ENCODE results near the gene KCNAB1. TPM values are rescaled to one million over a fixed set of nuclear protein-coding genes. Genes with fewer than 3 reads are reported as not detected.

Gene KCNAB1
- total RNA-seq, 1 experiment from 2014 or later, result not detected

DNA sequence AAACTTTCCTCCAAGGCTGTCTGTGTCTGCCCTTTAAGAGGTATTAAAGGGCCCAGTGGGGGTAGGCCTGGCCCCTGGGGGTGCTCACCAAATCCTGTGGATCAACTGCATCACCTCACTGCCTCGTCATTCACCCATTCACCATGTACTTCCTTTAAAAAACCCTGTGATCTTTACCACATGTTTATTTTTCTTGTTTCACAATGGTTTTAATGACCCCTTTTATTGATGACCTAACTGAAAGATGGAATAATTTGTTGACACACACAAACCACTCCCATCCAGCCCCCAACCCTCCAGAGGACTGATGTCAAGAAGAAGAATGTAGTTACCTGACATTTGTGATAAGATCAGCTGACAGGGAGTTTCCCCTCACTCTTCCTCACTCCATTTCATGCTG, 40.8 kb downstream of the KCNAB1 start:
- H3K9me2 ChIP-seq (ENCODE audit: insufficient read depth), result no peaks in the 10 kb centered on the region; the same call in 1 of the 2 replicates
- POLR2A ChIA-PET, result no interaction called here
- H2AFZ ChIP-seq (ENCODE audit: low read depth, low read length, poor library complexity, severe bottlenecking), result no peak overlapping the region
- H3K4me3 ChIP-seq (replicated peaks in 1 of 2; ENCODE audit: low read depth in 1 of 2, low read length in 2 of 2), result no peak overlapping the region
- H3K36me3 ChIP-seq (ENCODE audit: control insufficient read depth in 1 of 2, insufficient read depth in 2 of 2, low read length in 2 of 2), result no peaks in the 10 kb centered on the region
- no peaks in the 10 kb centered on the region for H3K9me3 ChIP-seq (ENCODE audit: control insufficient read depth in 1 of 2, insufficient read depth in 1 of 2, low read depth in 1 of 2, low read length in 2 of 2)
- H3K4me1 ChIP-seq (ENCODE audit: control insufficient read depth in 1 of 2, insufficient read depth in 2 of 2, low read length in 2 of 2), result no peaks in the 10 kb centered on the region
- BruUV-seq (replicated peaks), result no TSS peak
- no peak for TF ChIP-seq EZH2phosphoT487 (IDR thresholded peaks at IDR 0.05; ENCODE audit: borderline replicate concordance)
- no peak for TF ChIP-seq TCF7L2 (IDR thresholded peaks at IDR 0.05; ENCODE audit: borderline replicate concordance, extremely low read depth, insufficient read depth, insufficient read length)
- TF ChIP-seq CEBPB (IDR thresholded peaks at IDR 0.05; ENCODE audit: low read depth), result no peak
- TF ChIP-seq ZNF274 (IDR thresholded peaks at IDR 0.05; ENCODE audit: low read depth, low read length), result no peak
- TF ChIP-seq JUND (IDR thresholded peaks at IDR 0.05), result no peak
- TF ChIP-seq ZBTB33 (IDR thresholded peaks at IDR 0.05; ENCODE audit: extremely low read depth, insufficient replicate concordance, low read length), result no peak
- intact Hi-C loops (cut with micrococcal nuclease), result no loop called here
- ATAC-seq (no peak), DNase-seq (ENCODE audit: low read depth, low spot score) (no peak)
- RAD21 ChIA-PET (ENCODE audit: low non-redundant PET in 1 of 2, low total read pairs in 2 of 2, uncharacterized antibody in 2 of 2, unreplicated experiment in 2 of 2), result no interaction called here
- no peaks in the 10 kb centered on the region for H3K27me3 ChIP-seq (ENCODE audit: insufficient read depth, low read length)
- no peaks in the 10 kb centered on the region for H4K20me1 ChIP-seq (ENCODE audit: insufficient read depth)
- H3K79me2 ChIP-seq (ENCODE audit: insufficient read depth, low read length), result no peaks in the 10 kb centered on the region
- no peak overlapping the region for H3K4me2 ChIP-seq (ENCODE audit: low read length)
- no peak overlapping the region for H3K27ac ChIP-seq (ENCODE audit: low read depth, low read length)
- H3K9ac ChIP-seq (ENCODE audit: low read length), result no peak overlapping the region
- CTCF ChIA-PET, result no interaction called here

DNA sequence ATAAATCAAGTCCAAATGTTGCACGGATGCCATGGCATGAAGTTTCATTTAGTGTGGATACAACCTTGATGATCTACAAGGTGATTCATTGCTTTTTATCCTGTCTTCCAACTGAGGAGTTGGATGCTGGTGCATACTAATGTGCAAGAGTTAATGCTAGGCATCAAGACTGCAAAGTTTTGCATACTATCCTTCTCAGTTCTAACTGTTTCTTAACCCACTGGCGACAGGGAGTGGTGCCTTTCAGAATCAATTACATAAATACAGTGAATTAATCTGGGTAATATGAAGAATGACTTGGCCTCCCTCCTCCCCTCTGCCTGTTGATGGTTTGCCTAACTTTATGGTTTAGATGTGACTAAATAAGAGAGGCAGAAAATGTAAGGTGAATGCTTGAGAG, 43.5 kb downstream of the KCNAB1 start:
- ChIA-PET RAD21 (ENCODE audit: low non-redundant PET in 1 of 2, low total read pairs in 2 of 2, uncharacterized antibody in 2 of 2, unreplicated experiment in 2 of 2) (no interaction called here), CTCF (interaction anchor here (2.1 kb wide), 1 partner anchor 11 kb away, joined by 7 read pairs; no protein-coding TSS in a partner anchor), POLR2A (no interaction called here)
- Histone ChIP-seq H3K27me3 (ENCODE audit: insufficient read depth, low read length) (no peaks in the 10 kb centered on the region), H3K4me2 (ENCODE audit: low read length) (no peak overlapping the region), H3K4me1 (ENCODE audit: control insufficient read depth in 1 of 2, insufficient read depth in 2 of 2, low read length in 2 of 2) (no peaks in the 10 kb centered on the region), H3K36me3 (ENCODE audit: control insufficient read depth in 1 of 2, insufficient read depth in 2 of 2, low read length in 2 of 2) (no peaks in the 10 kb centered on the region), H4K20me1 (ENCODE audit: insufficient read depth) (no peaks in the 10 kb centered on the region), H3K27ac (ENCODE audit: low read depth, low read length) (no peak overlapping the region), H2AFZ (ENCODE audit: low read depth, low read length, poor library complexity, severe bottlenecking) (no peak overlapping the region), H3K4me3 (replicated peaks in 1 of 2; ENCODE audit: low read depth in 1 of 2, low read length in 2 of 2) (no peak overlapping the region), H3K9me2 (ENCODE audit: insufficient read depth) (no peaks in the 10 kb centered on the region), H3K79me2 (ENCODE audit: insufficient read depth, low read length) (no peaks in the 10 kb centered on the region), H3K9ac (ENCODE audit: low read length) (no peak overlapping the region), H3K9me3 (ENCODE audit: control insufficient read depth in 1 of 2, insufficient read depth in 1 of 2, low read depth in 1 of 2, low read length in 2 of 2) (no peaks in the 10 kb centered on the region)
- DNase-seq (ENCODE audit: low read depth, low spot score) (no peak), ATAC-seq (no peak)
- intact Hi-C loops (cut with micrococcal nuclease), result no loop called here
- no peak for TF ChIP-seq JUND (IDR thresholded peaks at IDR 0.05)
- TF ChIP-seq EZH2 (IDR thresholded peaks at IDR 0.05), result no peak
- TF ChIP-seq ATF3 (IDR thresholded peaks at IDR 0.05), result no peak
- TF ChIP-seq, protein P1, sequence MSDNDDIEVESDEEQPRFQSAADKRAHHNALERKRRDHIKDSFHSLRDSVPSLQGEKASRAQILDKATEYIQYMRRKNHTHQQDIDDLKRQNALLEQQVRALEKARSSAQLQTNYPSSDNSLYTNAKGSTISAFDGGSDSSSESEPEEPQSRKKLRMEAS (IDR thresholded peaks at IDR 0.05), result no peak
- no peak for TF ChIP-seq CBX3 (IDR thresholded peaks at IDR 0.05; ENCODE audit: low read depth)
- TF ChIP-seq SRF (IDR thresholded peaks at IDR 0.05; ENCODE audit: low read depth), result no peak
- no peak for TF ChIP-seq POLR2AphosphoS5 (IDR thresholded peaks at IDR 0.05; ENCODE audit: low read depth, low read length)
- TF ChIP-seq YY1 (IDR thresholded peaks at IDR 0.05; ENCODE audit: extremely low read depth, insufficient replicate concordance, low read depth, low read length), result no peak
- no TSS peak for BruUV-seq (replicated peaks)

Measured in HCT116 (cell line).